Measurements from ENCODE around the gene EEFSEC.

The EEFSEC gene

DNA sequence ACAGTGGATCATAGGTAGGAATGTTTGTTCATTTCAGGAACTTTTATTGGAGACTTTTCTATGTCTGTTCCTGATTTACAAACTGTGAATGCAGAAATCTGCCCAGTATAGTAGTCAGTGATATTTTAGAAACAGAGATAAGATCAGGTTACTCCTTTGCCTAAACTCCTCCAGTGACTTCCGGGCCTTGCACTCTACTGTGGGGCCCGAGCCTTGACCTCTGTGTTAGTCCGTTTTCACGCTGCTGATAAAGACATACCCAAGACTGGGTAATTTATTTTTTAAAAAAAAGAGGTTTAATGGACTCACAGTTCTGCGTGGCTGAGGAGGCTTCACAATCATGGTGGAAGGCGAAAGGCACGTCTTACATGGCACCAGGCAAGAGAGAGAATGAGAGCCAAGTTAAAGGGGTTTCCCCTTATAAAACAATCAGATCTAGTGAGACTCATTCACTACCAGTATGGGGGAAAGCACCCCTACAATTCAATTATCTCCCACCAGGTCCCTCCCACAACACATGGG is 186.3 kb downstream of the EEFSEC start:
- no peak for DNase-seq

DNA sequence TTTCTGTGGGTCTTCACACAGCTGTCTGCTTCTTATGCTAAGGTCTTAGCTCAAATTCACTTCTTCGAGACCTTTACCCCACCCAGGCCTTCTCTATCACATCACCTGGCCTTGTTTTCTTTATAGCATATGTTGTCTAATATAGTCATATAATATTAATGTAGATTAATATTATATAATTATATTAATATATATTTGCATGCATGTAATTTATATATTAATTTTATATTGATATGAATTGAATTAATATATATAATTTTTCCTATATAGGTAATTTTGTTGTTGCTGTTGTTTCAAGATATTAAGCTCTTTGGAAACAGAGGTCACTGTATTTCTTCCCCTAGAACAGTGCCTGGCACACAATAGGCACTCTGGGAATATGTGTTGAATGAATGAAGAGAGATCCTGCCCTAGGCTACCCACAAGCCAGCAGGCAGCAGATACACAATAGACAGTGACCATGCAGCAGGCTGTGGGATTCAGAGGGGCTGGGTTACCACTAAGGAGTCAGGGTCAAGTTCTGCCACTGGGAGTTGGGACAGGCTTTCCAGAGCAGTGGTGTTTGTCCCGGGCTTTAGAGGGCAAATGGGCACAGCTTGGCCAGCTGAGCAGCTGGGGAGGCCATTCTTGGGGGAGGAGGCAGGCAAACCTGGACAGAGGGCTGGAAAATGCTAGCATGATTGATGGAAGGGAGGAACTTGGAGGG is 187.1 kb downstream of the EEFSEC start:
- DNase-seq = no peak

DNA sequence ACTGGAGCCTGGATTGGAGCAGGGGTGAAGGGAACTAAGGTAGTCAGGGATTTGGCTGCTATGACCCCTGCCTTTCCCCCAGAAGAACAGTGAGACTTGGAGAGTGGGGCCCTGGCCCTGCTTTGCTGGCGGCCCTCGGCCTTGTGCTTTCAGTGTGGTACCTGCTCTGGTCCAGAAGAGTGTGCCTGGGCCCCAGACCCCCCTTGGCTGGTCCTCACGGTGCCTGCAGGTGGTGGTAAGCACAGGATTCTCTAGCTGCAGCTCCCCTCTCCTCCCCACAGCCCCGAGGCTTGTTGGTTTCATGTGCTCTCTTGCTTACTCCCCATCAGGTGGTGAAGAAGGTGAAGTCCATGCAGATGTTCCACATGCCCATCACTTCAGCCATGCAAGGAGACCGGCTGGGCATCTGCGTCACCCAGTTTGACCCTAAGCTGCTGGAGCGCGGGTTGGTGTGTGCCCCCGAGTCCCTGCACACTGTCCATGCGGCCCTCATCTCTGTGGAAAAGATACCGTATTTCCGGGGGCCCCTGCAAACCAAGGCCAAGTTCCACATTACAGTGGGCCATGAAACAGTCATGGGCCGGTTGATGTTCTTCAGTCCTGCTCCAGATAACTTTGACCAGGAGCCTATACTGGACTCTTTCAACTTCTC is 187.7 kb downstream of the EEFSEC start:
- DNase-seq = no peak

DNA sequence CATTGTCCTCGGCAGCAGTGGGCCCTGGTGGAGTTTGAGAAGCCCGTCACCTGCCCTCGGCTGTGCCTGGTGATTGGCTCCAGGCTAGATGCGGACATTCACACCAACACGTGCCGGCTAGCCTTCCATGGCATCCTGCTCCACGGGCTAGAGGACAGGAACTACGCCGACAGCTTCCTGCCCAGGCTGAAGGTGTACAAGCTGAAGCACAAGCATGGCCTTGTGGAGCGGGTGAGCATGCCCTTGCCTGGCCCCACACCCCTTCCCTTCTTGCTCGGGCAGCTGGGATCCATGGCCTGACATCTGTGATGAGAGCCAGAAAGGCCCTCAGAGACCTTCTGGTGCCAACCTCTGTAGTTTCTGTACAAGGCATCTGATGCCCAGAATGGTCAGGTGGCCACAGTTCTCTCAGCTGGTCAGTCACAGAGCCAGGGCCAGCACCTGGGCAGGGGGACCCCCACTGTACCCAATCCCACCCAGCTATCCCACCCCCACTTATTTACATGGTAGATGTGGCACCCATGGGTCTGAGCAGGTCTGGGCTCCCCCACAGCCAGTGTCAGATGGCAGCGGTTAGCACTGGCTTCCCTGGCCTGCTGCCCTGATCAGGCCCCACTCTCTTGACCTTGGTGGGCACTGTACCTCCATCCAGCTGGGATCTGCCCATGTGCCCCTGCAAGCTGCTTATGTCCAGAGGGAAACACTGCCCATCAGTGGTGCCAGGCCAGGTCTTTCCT is 188.5 kb downstream of the EEFSEC start:
- DNase-seq = no peak

DNA sequence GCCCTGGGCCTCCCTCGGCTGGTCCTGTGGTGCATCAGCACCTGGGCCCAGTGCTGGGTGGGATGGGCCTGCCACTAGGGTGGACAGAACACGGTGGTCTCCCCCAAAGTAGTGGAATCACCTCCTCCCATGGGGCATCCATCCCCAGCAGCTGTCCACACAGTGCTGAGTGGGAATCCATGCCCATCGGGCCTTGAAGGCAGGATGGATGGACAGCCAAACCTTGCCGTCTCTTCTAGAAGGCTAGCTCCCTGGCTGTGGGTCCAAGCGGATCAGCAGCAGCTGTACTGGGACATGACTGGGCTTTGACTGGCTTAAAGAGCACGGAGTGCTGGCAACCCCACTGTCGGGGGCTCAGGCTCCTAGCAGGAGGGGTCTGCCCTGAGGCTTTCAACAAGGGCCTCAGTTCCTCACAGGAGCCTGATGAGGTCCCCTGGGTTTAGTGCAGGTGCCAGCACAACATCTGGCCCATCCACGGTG is 189.5 kb downstream of the EEFSEC start:
- DNase-seq = no peak

DNA sequence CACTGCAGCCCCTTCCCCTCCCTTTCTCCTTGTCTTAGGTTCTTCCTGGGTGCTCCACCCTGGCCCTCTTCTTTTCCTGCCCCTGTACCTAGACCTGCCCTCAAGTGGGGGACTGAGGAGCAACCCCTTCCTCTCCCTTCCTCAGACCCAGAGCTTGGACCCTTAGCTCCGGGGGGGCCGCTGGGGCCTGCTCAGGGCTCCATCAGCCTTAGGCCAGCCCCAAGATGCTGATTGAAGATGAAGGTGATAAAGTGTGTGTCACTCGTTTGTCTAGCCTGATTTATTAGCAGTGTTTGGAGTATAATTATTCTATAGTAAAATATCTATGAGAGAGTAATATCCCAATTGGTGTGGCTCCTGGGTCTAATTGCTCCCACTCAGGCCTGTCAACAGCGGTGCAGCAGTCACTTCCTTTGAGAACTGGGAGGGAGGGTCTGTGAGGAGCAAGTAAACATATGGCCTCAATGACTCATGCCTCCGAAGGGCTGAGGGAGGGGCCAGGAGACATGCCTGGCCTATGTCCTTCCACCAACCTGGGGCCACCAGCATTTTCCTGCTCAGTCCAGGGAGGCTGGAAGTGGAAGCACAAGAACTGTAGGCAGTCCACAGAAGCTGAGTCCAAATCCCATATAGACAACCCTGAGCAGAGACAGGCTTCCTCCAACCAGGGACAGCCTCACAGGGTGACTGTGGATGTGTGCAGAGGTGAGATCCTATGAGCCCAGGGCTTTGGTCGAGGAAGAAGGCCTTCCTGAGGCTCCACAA is 190.2 kb downstream of the EEFSEC start:
- DNase-seq = no peak

DNA sequence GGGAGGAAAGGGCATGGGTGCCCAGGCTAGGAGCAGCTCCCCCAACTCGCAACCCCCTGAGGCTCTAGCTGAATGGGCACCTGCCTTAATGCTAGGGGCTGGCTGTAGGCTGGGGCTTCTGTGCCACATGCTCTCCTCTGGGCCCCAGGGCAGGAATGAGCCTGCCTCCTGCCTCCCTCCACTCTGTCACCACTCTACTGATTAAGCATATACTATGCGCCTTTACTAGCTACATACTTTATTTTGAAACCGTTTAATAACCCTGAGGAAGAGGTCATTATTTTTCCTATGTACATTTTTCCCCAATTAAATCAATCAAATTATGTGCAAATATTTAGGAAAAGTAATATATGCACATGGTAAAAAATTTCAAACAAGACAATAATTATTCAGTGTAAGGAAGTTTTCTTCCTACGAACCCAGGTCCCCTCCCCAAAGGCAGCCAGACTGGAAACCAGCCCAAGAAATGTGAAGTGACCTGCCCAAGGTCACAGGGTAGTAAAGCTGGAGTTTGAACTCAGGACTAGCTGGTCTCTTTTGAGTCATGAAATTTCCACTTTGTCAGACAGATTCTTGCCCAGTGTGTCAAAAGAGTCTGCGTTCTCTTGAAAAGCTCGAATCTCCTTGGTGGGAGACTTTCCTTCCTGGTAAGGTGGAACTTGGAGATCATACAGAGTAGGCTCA is 190.9 kb downstream of the EEFSEC start:
- DNase-seq = no peak

DNA sequence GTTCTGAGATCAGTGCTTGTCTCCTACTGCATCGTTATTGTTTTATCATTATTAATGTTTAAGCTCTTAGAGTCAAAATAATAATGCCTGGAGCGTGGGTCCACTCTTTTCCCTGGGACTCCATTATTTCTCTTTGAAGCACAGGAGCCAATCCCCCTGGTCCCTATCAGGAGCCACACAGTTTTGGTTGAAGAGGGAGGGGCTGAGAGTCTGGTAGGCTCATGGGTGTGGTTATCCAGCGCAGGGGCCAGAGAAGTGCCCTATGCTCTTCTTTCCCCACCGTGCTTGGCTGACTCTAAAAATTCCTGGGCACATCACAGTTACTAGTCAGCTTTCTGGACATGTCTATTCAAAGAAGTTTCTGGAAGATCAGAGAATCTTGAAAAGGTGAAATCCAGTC is 191.9 kb downstream of the EEFSEC start:
- DNase-seq = no peak

DNA sequence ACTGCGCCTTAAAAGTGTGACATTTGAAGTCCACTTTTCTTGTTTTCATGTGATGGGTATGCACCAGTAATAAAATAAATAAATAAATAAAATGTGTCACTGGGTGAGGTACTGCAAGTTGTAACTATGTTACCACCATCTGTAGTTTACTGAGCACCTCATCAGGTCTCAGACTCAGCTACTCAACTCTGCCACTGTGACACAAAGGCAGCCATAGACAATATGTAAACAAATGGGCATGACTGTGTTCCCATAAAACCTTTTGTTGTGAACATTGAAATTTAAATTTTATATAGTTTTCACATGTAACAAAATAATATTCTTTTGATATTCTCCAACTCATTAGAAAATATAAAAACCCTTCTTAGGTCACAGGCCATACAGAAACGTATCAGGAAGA is 193.3 kb downstream of the EEFSEC start:
- no peak for DNase-seq

DNA sequence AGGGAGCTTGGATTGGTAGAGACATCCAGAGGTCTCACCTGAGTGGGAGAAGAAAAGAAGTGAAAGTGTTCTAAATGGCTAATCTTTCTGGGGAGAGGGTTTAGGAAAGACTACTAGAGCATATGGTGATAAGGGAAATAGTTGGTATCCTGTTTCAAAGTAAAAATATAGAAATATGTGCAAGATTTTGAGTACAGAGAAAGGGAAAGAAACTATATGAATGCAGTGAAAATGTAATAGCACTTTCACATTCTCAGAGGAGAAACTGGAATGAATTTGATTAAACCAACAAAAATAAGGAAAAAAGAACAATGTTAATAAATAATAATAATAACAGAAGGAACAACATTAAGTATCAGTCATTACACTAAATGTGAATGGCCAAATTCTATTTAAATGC is 194.0 kb downstream of the EEFSEC start:
- no peak for DNase-seq

DNA sequence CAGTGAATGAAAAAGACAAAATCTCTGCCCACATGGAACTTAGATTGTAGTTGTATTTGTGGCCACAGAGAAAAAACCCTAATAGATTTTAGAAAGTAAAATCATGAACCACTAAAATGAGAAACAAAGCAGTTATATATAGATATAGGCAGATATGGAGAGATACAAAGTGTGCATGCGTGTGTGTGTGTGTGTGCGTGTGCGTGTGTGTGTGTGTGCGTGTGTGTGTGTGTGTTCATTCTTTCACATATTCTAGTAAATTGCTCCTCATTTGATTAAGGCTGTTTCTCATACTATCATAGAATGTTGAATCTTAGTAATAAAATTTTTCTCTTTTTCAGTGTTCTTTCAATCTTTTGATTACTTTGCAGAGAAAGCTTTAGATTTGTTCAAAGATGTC is 194.8 kb downstream of the EEFSEC start:
- no peak for DNase-seq

DNA sequence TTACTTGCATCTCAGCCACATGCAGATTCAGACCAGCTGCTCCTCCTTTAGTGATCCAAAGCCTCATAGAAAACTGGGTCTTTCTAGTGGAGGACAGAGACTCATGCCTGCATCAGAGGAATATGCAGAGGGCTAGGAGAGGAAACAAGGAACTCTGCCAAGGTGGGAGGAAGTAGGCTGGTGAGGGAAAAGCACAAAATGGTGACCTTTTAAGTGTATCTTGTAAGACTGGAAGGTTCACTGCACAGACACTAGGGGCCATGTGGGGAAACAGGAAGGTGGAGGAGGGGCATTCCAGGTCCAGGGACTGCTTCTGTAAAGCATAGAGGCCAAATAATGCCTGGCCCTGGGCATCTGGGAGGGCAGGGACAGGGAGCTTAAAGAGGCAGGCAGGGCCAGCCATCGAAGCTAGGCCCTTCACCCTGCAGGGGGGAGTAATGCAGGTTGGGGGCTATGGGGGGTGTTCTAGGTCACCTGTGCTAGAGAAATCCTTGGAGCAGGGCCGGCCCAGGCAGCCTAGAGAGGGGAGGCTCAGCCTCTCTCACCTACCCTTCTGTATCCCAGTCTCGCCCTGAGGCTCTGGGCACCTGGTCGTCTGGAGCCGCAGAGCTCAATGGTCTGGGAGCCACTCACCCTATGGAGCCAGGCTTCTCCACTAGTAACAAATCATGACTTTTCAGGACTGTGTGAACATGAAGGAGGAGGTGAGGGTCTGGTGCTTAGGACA is 195.7 kb downstream of the EEFSEC start:
- no peak for DNase-seq

DNA sequence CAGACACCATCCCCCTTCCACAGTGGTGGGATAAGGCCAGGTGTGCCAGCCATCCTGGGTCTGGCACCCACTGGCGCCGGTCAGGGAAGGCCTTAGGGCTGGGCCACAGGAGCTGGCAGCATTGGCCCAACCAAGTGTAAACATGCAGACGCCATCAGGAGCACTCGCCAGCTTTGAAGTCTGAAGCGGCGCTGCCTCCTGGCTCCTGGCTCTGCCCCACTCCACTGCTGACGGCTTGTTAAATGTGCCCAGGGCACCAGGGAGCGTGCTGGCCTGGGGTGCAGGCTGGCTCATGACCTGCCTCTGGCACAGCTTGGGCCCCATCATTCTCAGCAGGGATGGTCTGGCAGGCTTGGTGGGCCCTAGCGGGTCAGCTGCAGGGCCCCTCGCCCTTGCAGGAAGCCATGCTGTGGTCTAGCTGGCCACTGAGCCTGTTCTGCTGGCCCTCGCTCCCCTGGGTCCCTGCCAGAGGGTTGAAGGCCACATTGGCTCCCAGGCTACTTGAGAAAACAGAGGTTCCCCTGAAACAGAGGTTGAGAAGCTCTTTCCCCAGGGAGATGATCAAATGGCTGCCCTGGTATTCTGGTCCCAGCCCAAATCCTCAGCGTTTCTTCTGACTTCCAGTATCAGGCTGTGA is 196.8 kb downstream of the EEFSEC start:
- no peak for DNase-seq

DNA sequence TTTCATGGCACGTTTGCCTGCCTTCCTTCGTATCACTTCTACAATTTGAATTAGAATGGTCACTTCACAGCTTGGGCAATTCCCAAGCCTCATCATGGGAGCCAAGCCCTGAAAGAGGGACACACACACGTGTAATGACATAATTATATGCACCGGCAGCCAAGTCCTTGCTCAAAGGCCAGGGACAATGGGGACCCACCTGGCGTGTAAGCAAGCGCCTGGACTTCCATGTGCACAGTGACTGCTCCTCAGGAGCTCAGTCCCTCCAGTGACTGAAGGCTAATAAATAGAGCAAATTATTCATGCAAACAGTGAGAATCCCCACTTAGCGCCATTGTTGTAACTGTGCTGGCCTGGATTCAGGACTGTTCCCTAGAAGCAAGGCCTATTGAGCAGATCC is 198.3 kb downstream of the EEFSEC start:
- DNase-seq = no peak

DNA sequence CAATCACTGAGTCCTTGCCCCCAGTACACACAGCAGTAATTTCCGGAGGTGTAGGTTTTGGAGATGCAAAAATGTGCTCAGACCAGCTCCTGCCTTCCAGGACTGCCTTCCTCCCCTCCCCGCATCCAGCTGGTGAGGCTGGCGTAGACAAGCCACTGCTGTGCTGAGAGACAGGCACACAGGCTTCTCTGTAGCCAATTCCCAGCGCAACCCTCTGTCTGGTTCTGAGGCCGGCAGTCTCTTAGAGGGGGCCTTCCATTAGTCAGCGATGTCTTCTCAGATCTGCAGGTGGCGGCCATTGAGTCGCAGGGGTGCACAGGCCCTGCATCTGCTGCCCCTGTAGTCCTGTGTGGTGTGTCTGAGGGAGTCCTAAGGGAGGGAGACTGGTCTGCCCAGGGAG is 199.0 kb downstream of the EEFSEC start:
- no peak for DNase-seq

DNA sequence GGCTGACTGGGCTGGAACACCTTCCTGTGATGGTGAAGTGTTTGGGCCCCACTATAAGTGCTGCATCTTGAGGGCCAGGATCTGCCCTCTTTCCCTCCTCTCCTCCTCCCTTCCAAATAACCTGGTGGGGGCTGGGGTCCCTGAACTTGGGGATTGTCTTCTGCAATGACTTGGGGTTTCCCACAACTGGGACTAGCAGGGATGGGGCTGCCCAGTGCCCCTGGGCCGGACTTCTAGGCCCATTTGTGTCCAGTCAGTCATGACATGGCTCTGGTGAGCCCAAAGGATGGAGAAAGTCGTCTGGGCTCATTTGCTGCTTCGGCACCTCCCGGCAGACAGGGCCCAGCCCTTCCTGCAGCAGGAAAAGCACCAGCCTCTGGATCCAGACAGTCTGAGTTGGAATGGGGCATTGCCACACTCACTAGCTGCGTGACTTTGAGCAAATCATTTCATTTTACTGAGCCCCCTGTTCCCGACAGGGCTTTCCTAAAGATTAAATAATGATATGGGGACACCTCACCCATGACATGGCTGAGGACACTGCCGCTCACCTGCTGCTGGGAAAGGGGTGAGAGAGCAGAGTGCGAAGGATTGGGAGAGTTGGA is 200.2 kb downstream of the EEFSEC start:
- DNase-seq = no peak

DNA sequence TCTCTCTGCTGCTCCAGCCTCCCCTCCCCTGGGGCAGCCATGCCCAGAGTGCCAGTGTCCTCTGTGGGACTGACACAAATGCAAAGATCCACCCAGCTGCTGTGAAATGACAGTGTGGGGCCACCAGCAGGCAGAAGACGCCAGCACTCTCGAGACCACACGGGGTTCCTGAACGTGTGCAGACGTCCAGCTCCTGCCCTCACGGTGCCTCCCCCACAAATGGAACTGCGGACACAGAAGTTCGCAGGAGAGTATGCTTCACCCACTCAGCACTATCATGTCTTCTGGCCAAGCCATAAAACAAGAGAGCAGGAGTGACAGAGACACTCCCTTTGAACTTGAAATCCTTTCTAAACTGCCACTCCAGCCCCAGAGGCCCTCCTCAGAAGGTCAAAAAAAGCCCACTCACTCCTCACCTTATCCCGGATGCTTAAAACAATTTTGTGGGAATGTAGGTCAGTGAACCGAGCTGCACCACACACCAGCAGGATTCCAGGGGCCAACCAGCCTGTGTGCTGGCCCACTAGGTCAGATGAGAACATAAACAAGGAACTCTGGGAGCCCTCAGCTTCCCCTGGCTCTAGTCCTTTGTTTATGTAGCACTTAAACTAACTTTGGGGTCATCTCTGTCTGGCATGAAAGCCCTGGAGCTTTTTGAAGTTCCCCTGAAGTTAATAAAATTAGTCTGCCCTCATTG is 200.9 kb downstream of the EEFSEC start:
- DNase-seq = no peak

DNA sequence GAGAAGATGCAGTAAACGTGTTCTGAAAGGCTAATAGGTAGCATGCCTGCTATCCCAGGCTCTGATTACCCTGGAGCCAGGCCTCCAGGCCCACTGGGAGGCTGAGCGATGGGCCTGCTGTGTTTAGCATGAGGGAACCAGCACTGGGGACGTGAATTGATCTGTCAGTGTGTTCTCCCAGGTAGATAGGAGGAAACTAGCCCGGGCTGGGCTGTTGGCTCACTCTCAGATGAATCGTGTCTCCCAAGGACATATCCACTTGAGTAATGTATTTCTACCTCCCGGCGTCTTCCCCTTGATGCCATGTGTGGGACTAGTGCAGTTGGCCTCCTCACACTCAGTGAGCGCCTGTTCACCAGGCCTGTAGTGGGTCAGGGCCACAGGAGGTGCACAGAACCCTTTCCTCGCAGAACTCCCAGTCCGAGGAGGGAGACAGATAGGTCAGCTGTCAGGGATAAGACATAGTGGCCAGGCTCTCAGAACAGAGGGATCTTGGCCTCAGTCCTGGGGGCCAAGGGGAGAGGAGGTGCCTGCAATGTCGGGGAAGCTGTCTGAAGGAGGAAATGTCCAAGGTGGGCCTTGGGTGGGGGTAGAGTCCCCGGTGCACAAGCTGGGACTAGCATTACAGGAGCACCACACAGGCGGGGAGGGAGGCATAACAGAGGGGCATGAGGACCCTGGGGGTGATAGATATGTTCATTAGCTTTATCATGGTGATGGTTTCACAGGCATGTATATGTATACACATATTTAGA is 201.7 kb downstream of the EEFSEC start:
- DNase-seq = no peak

DNA sequence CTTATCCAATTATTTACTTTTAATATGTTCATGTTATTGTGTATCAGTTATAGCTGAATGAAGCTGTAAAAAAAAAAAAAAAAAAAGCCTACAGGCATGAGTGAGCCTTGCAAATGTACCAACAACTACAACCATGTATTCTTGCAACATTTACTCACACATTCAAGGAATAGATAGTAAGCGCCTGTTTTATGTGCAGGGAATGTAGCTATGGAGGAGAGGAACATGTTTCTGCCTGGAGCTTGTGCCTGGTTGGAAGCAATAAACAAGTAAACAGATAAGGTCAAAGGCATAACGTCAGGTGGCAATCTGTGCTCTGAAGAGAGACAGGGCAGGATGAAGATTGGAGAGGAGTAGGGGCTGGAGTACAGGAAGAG is 202.2 kb downstream of the EEFSEC start:
- no peak for DNase-seq

Data from stimulated activated CD4-positive, alpha-beta T cell treated with anti-CD3 and anti-CD28 coated beads, Interleukin-1b, Interleukin-23, amount 100 ng/mL, for 48 hours (primary cell).